ENCODE data around the gene SERP1. TPM values are rescaled to one million over a fixed set of nuclear protein-coding genes. Genes with fewer than 3 reads are reported as not detected.

The SERP1 gene
- total RNA-seq = 237 TPM

- DNase-seq (ENCODE audit: low spot score in 2 of 2) = peak; percentile 94 to 99
- TF ChIP-seq CTCF (IDR thresholded peaks at IDR 0.05) = no peak
- intact Hi-C loops (cut with DNase I) = loop anchor here (1.0 to 5.0 kb wide), 6 partner anchors 57 to 579 kb away; partner anchors contain the start of genes ERICH6, SELENOT and SIAH2
- peaks cover 0 to 13% of the 10 kb centered on the region in 2 donors for H3K36me3 ChIP-seq
- peak within 1 kb of the TSS; percentile 99 to 100 for H3K27ac ChIP-seq
- no peaks in the 10 kb centered on the region for H3K9me3 ChIP-seq
- peak within 1 kb of the TSS; percentile 89 to 99 for H3K4me3 ChIP-seq
- peaks cover 0 to 24% of the 10 kb centered on the region in 2 donors for H3K4me1 ChIP-seq
- H3K27me3 ChIP-seq = no peaks in the 10 kb centered on the region
These were observed at the start of gene SERP1, which contains the start of gene EIF2A for GRCh38 chr3:150546226-150547044. TSS of gene SERP1 (minus strand) at chr3:150546496. CDS start at chr3:150546135, 361 bp downstream. TSS of gene EIF2A (plus strand) at chr3:150546787. CDS start at chr3:150546803, 16 bp downstream.

GRCh38 chr3:150594150-150594549 lies 47.9 kb upstream of the SERP1 start:
- H3K4me3 ChIP-seq = no peak overlapping the region
- no peaks in the 10 kb centered on the region for H3K9me3 ChIP-seq
- H3K4me1 ChIP-seq = no peaks in the 10 kb centered on the region
- H3K27ac ChIP-seq = no peak overlapping the region
- TF ChIP-seq CTCF (IDR thresholded peaks at IDR 0.05) = no peak
- DNase-seq (ENCODE audit: low spot score in 2 of 2) = no peak
- H3K27me3 ChIP-seq = no peaks in the 10 kb centered on the region
- intact Hi-C loops (cut with DNase I) = no loop called here
- no peaks in the 10 kb centered on the region for H3K36me3 ChIP-seq

- Histone ChIP-seq H3K9me3 (no peaks in the 10 kb centered on the region), H3K36me3 (peaks cover 4 to 10% of the 10 kb centered on the region in 2 donors), H3K4me1 (no peaks in the 10 kb centered on the region), H3K27me3 (no peaks in the 10 kb centered on the region), H3K4me3 (no peak overlapping the region), H3K27ac (no peak overlapping the region)
- TF ChIP-seq CTCF (IDR thresholded peaks at IDR 0.05) = no peak
- intact Hi-C loops (cut with DNase I) = no loop called here
- DNase-seq (ENCODE audit: low spot score in 2 of 2) = no peak
These were observed 43.5 kb upstream of the SERP1 start for GRCh38 chr3:150589759-150590158.

GRCh38 chr3:150588027-150588830 lies 41.9 kb upstream of the SERP1 start:
- no peaks in the 10 kb centered on the region for H3K4me1 ChIP-seq
- no peak overlapping the region for H3K27ac ChIP-seq
- TF ChIP-seq CTCF (IDR thresholded peaks at IDR 0.05) = no peak
- H3K9me3 ChIP-seq = no peaks in the 10 kb centered on the region
- peaks cover 18 to 24% of the 10 kb centered on the region in 2 donors for H3K36me3 ChIP-seq
- no peaks in the 10 kb centered on the region for H3K27me3 ChIP-seq
- no peak overlapping the region for H3K4me3 ChIP-seq
- intact Hi-C loops (cut with DNase I) = no loop called here
- no peak for DNase-seq (ENCODE audit: low spot score in 2 of 2)

- H3K27me3 ChIP-seq = no peaks in the 10 kb centered on the region
- no peaks in the 10 kb centered on the region for H3K4me1 ChIP-seq
- DNase-seq (ENCODE audit: low spot score in 2 of 2) = no peak
- H3K9me3 ChIP-seq = no peaks in the 10 kb centered on the region
- no peak overlapping the region for H3K27ac ChIP-seq
- TF ChIP-seq CTCF (IDR thresholded peaks at IDR 0.05) = no peak
- intact Hi-C loops (cut with DNase I) = no loop called here
- H3K4me3 ChIP-seq = no peak overlapping the region
- peaks cover 40 to 45% of the 10 kb centered on the region in 2 donors for H3K36me3 ChIP-seq
These were observed 36.7 kb upstream of the SERP1 start for GRCh38 chr3:150583028-150583427.

Measured in ascending aorta (tissue), 2 donors.